K562 (cell line): ENCODE results near the gene PTP4A2. TPM values are rescaled to one million over a fixed set of nuclear protein-coding genes. Genes with fewer than 3 reads are reported as not detected.

ENCODE experiments used
- ATAC-seq: fragments of 200-7000 bp; cut with Tn5 transposase; 3 replicates; pipeline ENCODE4 v1.9.1; 2020; ENCODE audit warnings: moderate library complexity
- BruUV-seq: library from RNA; stranded (reverse); fragments of 400-500 nt; replicated peaks from 2 replicates; lab custom pipeline; 2021; lab: Mats Ljungman, UMichigan
- CTCF ChIA-PET: fragments of 300-600 bp; formaldehyde crosslinking; extraction: SDS; loops from one replicate; lab custom pipeline; 2021; ENCODE audit warnings: low intra/inter-chr PET ratio; lab: Yijun Ruan, JAX
- POLR2A ChIA-PET: fragments of 300-600, 350-650 bp; sonication (Branson Sonifier 250); formaldehyde crosslinking; extraction: SDS; loops from one replicate; lab custom pipeline; 2021; ENCODE audit warnings: antibody characterized with exemption, inconsistent platforms; lab: Yijun Ruan, JAX
- DNase-seq, 4 experiments: peaks; one replicate each; pipeline versions ENCODE4 v3.0.0 to v3.0.0-alpha.2; 2011 to 2018; ENCODE audit warnings: low spot score in 3 of 4, mixed read lengths in 3 of 4; ENCODE audit errors: extremely low read depth in 1 of 4
- FAIRE-seq: peaks from 2 replicates; lab custom pipeline; 2011; peaks lifted over from hg19 to GRCh38; lab: Jason Lieb, UNC
- H2AFZ ChIP-seq: 2 replicates; pipeline ENCODE4 v1.6.0; 2011; ENCODE audit warnings: low read depth, low read length, control low read depth, inconsistent platforms
- H3K27ac ChIP-seq: fragments of 200-600 bp; 3 replicates; pipeline ENCODE4 v1.8.0; 2011; ENCODE audit warnings: low read depth, mild to moderate bottlenecking, control low read depth, inconsistent platforms, low read length, moderate library complexity, mixed read lengths; ENCODE audit errors: extremely low read depth
- H3K27me3 ChIP-seq, 2 experiments: fragments of 300-600 bp in 1 of 2; 2 replicates in 1 of 2; 3 replicates in 1 of 2; pipeline versions ENCODE4 v1.6.0 to v1.8.0; 2011; ENCODE audit warnings: inconsistent platforms in 2 of 2, low read length in 2 of 2, mild to moderate bottlenecking in 1 of 2, mixed read lengths in 1 of 2, moderate library complexity in 1 of 2; ENCODE audit not compliant: control insufficient read depth in 2 of 2, insufficient read depth in 2 of 2
- H3K36me3 ChIP-seq: fragments of 300-600 bp; 3 replicates; pipeline ENCODE4 v1.8.0; 2011; ENCODE audit warnings: mild to moderate bottlenecking, low read length, inconsistent platforms; ENCODE audit not compliant: control insufficient read depth, insufficient read depth
- H3K4me1 ChIP-seq, 2 experiments: fragments of 200-600 bp in 1 of 2; replicated peaks in 1 of 2; 2 replicates in 1 of 2; 3 replicates in 1 of 2; pipeline versions ENCODE4 v1.5.1 to v1.8.0; 2011; ENCODE audit warnings: inconsistent platforms in 2 of 2, low read length in 2 of 2, mild to moderate bottlenecking in 1 of 2, mixed read lengths in 1 of 2, moderate library complexity in 1 of 2; ENCODE audit not compliant: control insufficient read depth in 2 of 2, insufficient read depth in 2 of 2
- H3K4me2 ChIP-seq: 2 replicates; pipeline ENCODE4 v1.6.1; 2011; ENCODE audit warnings: low read length, control low read depth, inconsistent platforms, mixed read lengths; ENCODE audit not compliant: insufficient read depth
- H3K4me3 ChIP-seq: fragments of 200-600 bp; sonication (generic), shearing (Covaris generic); 2 replicates; pipeline ENCODE4 v1.5.1; 2016; ENCODE audit warnings: control low read depth, inconsistent platforms
- H3K79me2 ChIP-seq: fragments of 200-600 bp; 3 replicates; pipeline ENCODE4 v1.8.0; 2011; ENCODE audit warnings: low read length, inconsistent platforms; ENCODE audit not compliant: control insufficient read depth, insufficient read depth
- H3K9ac ChIP-seq, 2 experiments: 2 replicates each; pipeline versions ENCODE4 v1.6.0 to v1.6.1; 2011; ENCODE audit warnings: low read depth in 2 of 2, low read length in 2 of 2, control low read depth in 1 of 2, inconsistent platforms in 1 of 2, mild to moderate bottlenecking in 1 of 2, mixed read lengths in 1 of 2; ENCODE audit not compliant: insufficient read depth in 1 of 2
- H3K9me1 ChIP-seq: one replicate; pipeline ENCODE4 v1.6.0; 2011; ENCODE audit warnings: inconsistent platforms, mild to moderate bottlenecking, low read length, moderate library complexity; ENCODE audit not compliant: control insufficient read depth, insufficient read depth
- H3K9me3 ChIP-seq: replicated peaks from 2 replicates; pipeline ENCODE4 v1.5.1; 2011; ENCODE audit warnings: low read depth, low read length, inconsistent platforms; ENCODE audit not compliant: control insufficient read depth, insufficient read depth
- H4K20me1 ChIP-seq: replicated peaks from 2 replicates; pipeline ENCODE4 v1.6.1; 2011; ENCODE audit warnings: low read length, inconsistent platforms, mixed read lengths; ENCODE audit not compliant: control insufficient read depth, insufficient read depth
- E2F3 ChIP-seq: fragments of 250-450 bp; sonication (Bioruptor Pico); IDR thresholded peaks from 2 replicates; pipeline ENCODE4 v1.4.0; 2020; ENCODE audit warnings: mild to moderate bottlenecking
- FOSL1 ChIP-seq: fragments of 200-800 bp; sonication (Bioruptor generic); conservative IDR thresholded peaks from 2 replicates; pipeline ENCODE4 v1.6.1; 2016; ENCODE audit warnings: missing genetic modification characterization, missing compliant biosample characterization
- HDAC6 ChIP-seq: IDR thresholded peaks from 2 replicates; pipeline ENCODE4 v1.6.1; 2012; ENCODE audit warnings: low read depth, mild to moderate bottlenecking, control low read depth, inconsistent platforms, low read length, moderate library complexity
- NCOA6 ChIP-seq: fragments of 450-650 bp; IDR thresholded peaks from 2 replicates; pipeline ENCODE4 v1.6.1; 2017; ENCODE audit warnings: mild to moderate bottlenecking
- RBFOX2 ChIP-seq: fragments of 200-400 bp; formaldehyde crosslinking; IDR thresholded peaks from 2 replicates; pipeline ENCODE4 v1.6.1; 2017; ENCODE audit warnings: low read depth, mild to moderate bottlenecking, low read length, moderate library complexity
- SMARCA4 ChIP-seq: fragments of 450-650 bp; IDR thresholded peaks from 2 replicates; pipeline ENCODE4 v1.6.1; 2016
- TCF7 ChIP-seq: sonication (generic); IDR thresholded peaks from 2 replicates; pipeline ENCODE4 v1.6.1; 2016; ENCODE audit warnings: antibody characterized with exemption, borderline replicate concordance
- TSC22D4 ChIP-seq: fragments of 450-650 bp; IDR thresholded peaks from 2 replicates; pipeline ENCODE4 v1.6.1; 2016; ENCODE audit warnings: missing genetic modification characterization, missing biosample characterization, control low read depth
- U2AF2 ChIP-seq: fragments of 200-400 bp; formaldehyde crosslinking; optimal IDR thresholded peaks from 2 replicates; pipeline ENCODE3; 2017; ENCODE audit warnings: low read depth, mild to moderate bottlenecking, low read length
- ZNF121 ChIP-seq: sonication (generic); formaldehyde crosslinking; conservative IDR thresholded peaks from 2 replicates; pipeline ENCODE4 v1.8.0; 2022; ENCODE audit warnings: missing genetic modification reagents
- WGBS: fragments of 100-300 bp; shearing (Covaris generic); methylation state at CpG from one replicate; pipeline ENCODE4 v1.1.6; 2016; ENCODE audit warnings: low coverage, mixed read lengths; ENCODE audit not compliant: insufficient coverage; ENCODE audit errors: missing lambda C conversion rate; 5-methylcytosine and 5-hydroxymethylcytosine counted together
- in situ Hi-C: fragments of 300-500 bp; cut with MboI; formaldehyde crosslinking; loops from 4 replicates; pipeline ENCODE4 v1.15.0; 2018; ENCODE audit warnings: inconsistent platforms, mixed read lengths
- intact Hi-C: fragments of 100-400 bp; cut with micrococcal nuclease; formaldehyde crosslinking; loops from 2 replicates; pipeline ENCODE4 v1.14.2; 2022
- polyA plus RNA-seq, 8 experiments: library from polyadenylated mRNA; depleted of rRNA in 4 of 8; stranded (reverse) in 5 of 8; unstranded in 3 of 8; fragments of >200 nt; fragmentation: Nextera tagmentation in 2 of 8; fragmentation: Illumina TruSeq in 1 of 8; extraction: Ambion mirVana in 2 of 8; extraction: Trizol in 1 of 8; gene quantifications; 2 replicates each; pipeline versions ENCODE4 v1.2.1 to v1.2.3, GENCODE V29; 2011 to 2014; ENCODE audit warnings: inconsistent platforms in 1 of 8, missing spikeins in 1 of 8
- total RNA-seq, 7 experiments: library from RNA; depleted of rRNA in 6 of 7; stranded (reverse); fragments of >200 nt in 6 of 7; fragmentation: Illumina TruSeq in 2 of 7; extraction: Trizol in 2 of 7; gene quantifications; 2 replicates each; pipeline versions ENCODE4 v1.2.1 to v1.2.3, GENCODE V29; 2011 to 2021; ENCODE audit warnings: low replicate concordance in 1 of 7
- TF ChIP-seq, protein P1 (sequence below): sonication (generic); formaldehyde crosslinking; IDR thresholded peaks from 2 replicates; pipeline ENCODE4 v1.8.1; 2023; ENCODE audit warnings: mild to moderate bottlenecking, missing genetic modification reagents
- TF ChIP-seq, protein P2 (sequence below): fragments of 450-650 bp; formaldehyde crosslinking; IDR thresholded peaks from 2 replicates; pipeline ENCODE4 v1.4.0; 2020; ENCODE audit warnings: mild to moderate bottlenecking, moderate library complexity

Gene PTP4A2
- total and polyA plus RNA-seq, 9 of the 15 experiments (the other 6 are each of a cell fraction or from before 2014, with no cell fraction given): 197 to 870 (median 480) TPM

DNA sequence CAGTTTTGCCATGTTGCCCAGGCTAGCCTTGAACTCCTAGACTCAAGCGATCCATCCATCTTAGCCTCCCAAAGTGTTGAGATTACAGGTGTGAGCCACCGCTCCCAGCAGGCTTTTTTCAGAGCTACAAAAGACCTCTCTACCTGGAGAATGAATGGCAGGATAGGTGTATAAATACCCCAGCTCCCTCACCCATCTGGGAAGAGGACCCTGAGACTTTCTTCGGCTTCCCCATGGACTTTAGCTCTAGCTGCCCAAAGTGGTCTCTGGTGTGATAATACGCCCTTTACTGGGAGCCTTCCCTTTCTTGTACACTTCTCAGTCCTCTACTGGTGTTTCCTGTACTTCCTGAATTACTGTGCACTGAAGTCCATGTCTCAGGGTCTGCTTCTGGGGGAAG lies 60.6 kb downstream of the PTP4A2 start (continued):
- TF ChIP-seq, protein P1, sequence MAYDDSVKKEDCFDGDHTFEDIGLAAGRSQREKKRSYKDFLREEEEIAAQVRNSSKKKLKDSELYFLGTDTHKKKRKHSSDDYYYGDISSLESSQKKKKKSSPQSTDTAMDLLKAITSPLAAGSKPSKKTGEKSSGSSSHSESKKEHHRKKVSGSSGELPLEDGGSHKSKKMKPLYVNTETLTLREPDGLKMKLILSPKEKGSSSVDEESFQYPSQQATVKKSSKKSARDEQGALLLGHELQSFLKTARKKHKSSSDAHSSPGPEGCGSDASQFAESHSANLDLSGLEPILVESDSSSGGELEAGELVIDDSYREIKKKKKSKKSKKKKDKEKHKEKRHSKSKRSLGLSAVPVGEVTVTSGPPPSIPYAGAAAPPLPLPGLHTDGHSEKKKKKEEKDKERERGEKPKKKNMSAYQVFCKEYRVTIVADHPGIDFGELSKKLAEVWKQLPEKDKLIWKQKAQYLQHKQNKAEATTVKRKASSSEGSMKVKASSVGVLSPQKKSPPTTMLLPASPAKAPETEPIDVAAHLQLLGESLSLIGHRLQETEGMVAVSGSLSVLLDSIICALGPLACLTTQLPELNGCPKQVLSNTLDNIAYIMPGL (CRISPR knock-in tag): no peak
- no peak for TF ChIP-seq NCOA6
- TF ChIP-seq TCF7: no peak
- TF ChIP-seq HDAC6: no peak
- TF ChIP-seq ZNF121 (CRISPR knock-in tag): no peak
- TF ChIP-seq SMARCA4: no peak
- TF ChIP-seq U2AF2: no peak
- TF ChIP-seq FOSL1 (tag): no peak

- Histone ChIP-seq H3K4me1 (peaks cover 10 to 12% of the 10 kb centered on the region in 2 experiments), H3K9me3 (no peaks in the 10 kb centered on the region), H3K27me3 (no peaks in the 10 kb centered on the region), H4K20me1 (no peaks in the 10 kb centered on the region), H3K4me3 (no peak overlapping the region), H3K4me2 (no peak overlapping the region), H3K9me1 (peaks cover 2% of the 10 kb centered on the region), H3K9ac (no peak overlapping the region), H3K27ac (no peak overlapping the region), H3K79me2 (no peaks in the 10 kb centered on the region), H2AFZ (no peak overlapping the region), H3K36me3 (no peaks in the 10 kb centered on the region)
- CTCF ChIA-PET: no interaction called here
- 65% methylated on average over 11 of the region's 11 CpGs for WGBS
- ATAC-seq: no peak
- intact Hi-C loops (no loop called here), in situ Hi-C loops (no loop called here)
- no TSS peak for BruUV-seq
- TF ChIP-seq, protein P2, sequence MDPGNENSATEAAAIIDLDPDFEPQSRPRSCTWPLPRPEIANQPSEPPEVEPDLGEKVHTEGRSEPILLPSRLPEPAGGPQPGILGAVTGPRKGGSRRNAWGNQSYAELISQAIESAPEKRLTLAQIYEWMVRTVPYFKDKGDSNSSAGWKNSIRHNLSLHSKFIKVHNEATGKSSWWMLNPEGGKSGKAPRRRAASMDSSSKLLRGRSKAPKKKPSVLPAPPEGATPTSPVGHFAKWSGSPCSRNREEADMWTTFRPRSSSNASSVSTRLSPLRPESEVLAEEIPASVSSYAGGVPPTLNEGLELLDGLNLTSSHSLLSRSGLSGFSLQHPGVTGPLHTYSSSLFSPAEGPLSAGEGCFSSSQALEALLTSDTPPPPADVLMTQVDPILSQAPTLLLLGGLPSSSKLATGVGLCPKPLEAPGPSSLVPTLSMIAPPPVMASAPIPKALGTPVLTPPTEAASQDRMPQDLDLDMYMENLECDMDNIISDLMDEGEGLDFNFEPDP (CRISPR knock-in tag): no peak
- TF ChIP-seq TSC22D4: no peak
- TF ChIP-seq E2F3: no peak
- TF ChIP-seq RBFOX2: no peak
- FAIRE-seq: no peak
- POLR2A ChIA-PET: interaction anchor here (1.2 kb wide), 1 partner anchor 60 kb away, joined by 3 read pairs; the partner anchor contains the start of gene SPOCD1
- DNase-seq: no peak
Measured at GRCh38 chr1:31875636-31876236, 62.4 kb downstream of the PTP4A2 start.
